ENCODE results near the gene FDXR.
"Not testable (repeated sequence)": the region's sequence is repeated elsewhere in the genome, so short reads cannot be mapped to it uniquely, and the experiment has no call there.

FDXR gene

DNA sequence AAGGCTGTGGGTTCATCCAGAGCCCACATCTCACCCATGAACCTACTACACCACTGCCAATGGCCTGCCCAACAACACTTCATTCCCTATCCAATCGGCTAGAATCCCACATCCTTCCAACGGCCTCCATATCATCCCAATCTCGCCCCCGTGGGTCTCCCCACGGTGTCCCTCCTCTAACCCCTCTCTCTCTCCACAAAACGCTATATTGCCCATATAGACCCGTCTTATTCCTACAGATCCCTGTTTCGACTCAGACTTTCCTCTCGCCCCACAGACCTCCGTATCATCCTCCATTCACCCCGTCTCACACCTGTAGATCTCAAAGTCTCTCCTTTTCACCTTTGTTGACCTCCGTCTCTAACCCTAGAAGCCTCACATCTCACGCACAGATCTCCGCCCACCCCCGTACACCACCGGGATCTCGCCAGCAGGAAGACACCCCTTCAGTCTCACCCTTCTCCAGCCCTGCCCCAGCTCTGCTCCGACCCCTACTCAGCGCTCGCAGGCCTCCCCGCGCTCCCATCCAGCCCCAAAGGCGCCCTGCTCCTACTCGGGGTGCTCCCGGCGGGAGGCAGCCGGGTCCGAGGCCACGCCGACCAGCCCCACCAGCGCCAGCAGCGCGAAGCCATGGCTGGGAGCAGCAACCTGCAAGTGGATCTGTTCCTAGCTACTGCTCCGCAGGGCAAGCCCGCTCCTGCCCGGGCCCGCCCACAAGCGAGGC is at the start of gene FDXR:
Gene FDXR (minus strand): TSS at position 682 of the 724 bp plus-strand sequence. CDS start 50 bp downstream, at position 632.
- no peak for DNase-seq (ENCODE audit: low read depth in 2 of 2)

- no peak for DNase-seq (ENCODE audit: low read depth in 2 of 2)
These were observed 49.4 kb upstream of the FDXR start for GRCh38 chr17:74922172-74922571.

DNA sequence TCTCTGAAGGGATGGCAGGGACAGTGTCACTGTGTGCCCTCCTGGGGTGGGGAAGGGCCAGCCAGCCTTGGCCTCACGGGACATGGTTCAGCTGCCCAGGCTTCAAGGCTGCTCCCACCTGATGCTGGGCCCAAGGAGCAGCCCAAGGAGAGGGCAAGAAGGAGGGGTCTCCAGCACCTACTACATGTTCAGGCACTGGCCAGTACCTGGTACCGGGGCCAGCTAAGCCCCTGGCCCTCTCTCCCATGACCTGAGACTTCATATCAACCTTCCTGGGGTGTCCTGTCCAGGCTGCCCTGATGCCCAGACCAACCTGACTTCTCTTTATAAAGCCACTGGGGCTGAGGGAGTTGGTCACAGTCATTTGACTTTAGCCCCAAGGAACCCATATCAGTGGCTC is 49.0 kb upstream of the FDXR start:
- DNase-seq (ENCODE audit: low read depth in 2 of 2): no peak

DNA sequence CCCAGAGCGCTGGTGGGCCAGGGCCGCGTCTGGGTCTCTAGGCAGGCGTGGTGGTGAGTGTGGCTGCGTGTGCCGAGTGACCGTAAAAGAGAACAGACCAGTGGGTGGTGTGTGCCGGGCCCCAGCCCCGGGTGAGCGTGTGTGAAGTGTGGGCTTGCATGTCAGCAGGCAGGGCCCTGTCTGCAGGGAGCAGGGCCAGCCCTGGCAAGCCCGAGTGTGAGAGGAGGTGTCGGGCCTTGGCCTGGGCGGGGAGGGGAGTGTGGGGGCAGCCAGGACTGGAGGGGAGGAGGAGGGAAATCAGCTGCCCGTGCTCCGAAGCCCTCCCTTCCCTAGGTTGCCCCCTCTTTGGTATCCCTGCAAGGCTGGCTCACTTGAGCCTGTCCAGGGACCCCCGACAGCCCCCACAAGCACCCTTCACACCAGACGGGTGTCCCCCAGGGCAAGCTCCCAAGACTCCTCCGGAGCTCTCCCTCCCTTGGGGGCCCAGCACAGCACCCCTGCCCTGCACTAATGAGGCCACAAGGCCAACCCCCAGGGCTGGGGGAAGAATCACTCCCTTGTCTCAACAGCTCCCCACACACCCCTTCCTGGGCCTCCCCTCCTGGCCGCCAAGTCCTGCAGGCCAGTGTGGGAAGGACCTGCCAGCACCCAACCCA is 48.4 kb upstream of the FDXR start:
- DNase-seq (ENCODE audit: low read depth in 2 of 2): no peak

DNA sequence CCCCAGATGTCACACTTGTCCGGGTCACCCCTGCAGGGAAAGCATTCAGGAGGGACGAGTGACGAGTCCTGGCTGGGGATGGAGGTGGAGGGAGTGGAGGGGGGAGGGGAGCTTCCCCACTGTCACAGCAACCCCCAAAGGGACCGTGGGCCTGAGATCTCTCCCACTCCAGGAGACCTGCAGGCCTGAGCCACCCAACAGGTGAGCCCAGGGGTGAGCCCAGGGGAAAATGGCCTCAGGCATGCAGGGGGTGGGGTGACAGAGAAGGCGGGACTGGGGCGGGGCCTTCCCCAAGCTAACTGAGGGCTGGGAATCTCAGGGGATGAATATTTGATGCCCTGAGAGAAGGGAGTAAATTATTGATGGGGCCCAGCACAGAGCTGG is 47.8 kb upstream of the FDXR start:
- DNase-seq (ENCODE audit: low read depth in 2 of 2): no peak

- DNase-seq (ENCODE audit: low read depth in 2 of 2): no peak
These were observed 47.5 kb upstream of the FDXR start for GRCh38 chr17:74920306-74920620.

DNA sequence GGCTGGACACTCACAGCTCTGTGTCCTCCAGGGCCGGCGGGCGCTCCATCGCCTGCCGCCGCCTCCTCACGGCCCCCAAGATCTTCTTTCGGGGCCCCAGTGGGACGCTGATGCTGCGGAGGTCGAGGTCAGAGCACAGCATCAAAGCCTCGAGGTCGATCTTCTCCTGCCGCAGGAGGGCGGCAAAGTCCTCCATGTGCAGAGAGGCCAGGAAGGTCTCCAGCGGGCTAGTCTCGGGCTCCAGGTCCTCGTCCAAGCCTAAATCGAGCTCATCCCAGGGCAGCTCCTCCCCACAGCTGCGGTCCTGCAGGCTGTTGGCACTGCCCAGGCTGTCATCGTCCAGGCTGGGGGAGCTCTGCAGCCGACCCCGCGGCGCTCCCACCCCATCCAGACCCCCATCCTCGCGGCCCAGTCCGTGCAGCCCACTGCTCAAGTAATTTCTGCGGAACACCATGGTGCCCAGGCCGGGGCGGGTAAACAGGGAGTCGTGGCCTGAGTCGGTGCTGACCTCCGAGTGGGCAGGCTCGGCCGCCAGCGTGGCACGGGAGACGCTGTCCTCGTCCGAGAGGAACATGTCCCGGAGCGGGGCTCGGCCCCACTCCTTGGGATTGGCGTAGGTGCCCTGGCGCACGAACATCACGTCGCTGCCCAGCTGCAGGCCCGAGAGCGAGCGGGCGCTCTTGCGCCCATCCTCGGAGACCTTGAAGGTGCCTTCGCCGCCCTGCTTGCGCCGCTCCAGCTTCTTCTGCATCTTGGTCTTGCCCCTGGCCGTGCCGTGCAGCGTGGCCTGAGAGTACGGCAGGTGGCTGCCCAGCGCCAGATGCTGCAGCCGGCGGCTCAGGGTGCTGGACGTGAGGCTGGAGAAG is 46.9 kb upstream of the FDXR start:
- no peak for DNase-seq (ENCODE audit: low read depth in 2 of 2)

DNA sequence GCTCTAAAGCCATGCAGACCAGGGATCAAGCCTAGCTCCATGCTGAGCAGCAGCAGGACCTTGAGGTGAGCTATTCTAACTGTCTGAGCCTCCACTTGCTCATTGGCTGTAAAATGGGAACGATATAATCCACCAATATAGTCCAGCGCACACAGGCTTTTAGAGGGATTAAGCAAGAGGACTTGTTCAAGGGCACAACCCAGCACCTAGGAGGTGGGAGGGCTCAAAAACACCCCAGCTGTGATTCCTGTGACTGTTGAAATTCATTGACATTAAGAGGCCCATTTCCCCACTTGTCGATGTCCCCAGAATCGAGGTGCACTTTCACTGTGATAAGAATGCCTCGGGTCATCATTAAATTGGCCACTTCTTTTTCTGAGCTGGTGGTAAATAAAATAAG is 46.1 kb upstream of the FDXR start:
- DNase-seq (ENCODE audit: low read depth in 2 of 2): no peak

GRCh38 chr17:74917430-74917829 is 44.6 kb upstream of the FDXR start:
- no peak for DNase-seq (ENCODE audit: low read depth in 2 of 2)

- DNase-seq (ENCODE audit: low read depth in 2 of 2): no peak
These were observed 44.0 kb upstream of the FDXR start for GRCh38 chr17:74916851-74917199.

GRCh38 chr17:74916136-74916850 is 43.5 kb upstream of the FDXR start:
- no peak for DNase-seq (ENCODE audit: low read depth in 2 of 2)

DNA sequence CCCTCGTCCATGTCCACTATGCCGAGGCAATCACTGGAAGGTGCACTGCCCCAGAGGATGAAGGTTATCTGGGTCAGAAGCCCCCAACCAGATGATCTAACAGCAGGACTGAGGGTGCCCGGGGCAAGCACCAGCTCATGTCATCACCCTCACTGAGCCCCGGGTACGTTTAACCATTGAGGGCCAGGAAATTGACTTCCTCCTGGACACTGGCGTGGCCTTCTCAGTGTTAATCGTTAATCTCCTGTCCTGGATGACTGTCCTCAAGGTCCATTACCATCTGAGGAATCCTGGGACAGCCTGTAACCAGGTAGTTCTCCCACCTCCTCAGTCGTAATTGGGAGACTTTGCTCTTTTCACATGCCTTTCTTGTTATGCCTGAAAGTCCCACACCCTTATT is 38.6 kb upstream of the FDXR start:
- not testable (repeated sequence) for DNase-seq (ENCODE audit: low read depth in 2 of 2)

DNA sequence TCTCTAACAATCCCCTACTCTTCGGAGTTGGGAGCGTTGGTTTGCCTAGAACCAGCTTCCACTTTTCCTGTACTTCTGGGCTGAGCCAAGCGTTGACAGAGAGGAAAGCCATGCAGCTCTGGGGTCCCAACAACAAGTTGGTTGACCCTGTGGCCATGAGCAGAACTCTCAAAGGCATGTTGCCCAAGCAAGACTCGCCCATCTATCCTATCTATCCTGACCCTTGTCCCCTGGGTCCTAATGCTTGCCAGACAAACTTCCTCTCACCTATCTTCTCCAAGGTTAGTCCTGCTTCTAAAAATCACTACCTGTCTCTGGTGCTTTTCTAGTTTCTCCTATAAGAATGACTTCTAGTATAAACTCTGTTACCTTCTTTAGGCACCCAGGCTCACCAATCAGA is 36.3 kb upstream of the FDXR start:
- DNase-seq (ENCODE audit: low read depth in 2 of 2): not testable (repeated sequence)

GRCh38 chr17:74907012-74907411 is 34.2 kb upstream of the FDXR start:
- DNase-seq (ENCODE audit: low read depth in 2 of 2): no peak

DNA sequence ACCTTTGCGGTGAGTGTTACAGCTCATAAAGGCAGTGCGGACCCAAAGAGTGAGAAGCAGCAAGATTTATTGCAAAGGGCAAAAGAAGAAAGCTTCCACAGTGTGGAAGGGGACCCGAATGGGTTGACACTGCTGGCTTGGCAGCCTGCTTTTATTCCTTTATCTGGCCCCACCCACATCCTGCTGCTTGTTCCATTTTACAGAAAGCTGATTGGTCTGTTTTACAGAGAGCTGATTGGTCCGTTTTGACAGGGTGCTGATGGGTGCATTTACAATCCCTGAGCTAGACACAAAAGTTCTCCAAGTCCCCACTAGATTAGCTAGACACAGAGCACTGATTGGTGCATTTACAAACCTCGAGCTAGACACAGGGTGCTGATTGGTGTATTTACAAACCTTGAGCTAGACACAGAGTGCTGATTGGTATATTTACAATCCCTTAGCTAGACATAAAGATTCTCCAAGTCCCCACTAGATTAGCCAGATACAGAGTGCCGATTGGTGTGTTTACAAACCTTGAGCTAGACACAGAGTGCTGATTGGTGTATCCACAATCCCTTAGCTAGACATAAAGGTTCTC is 33.5 kb upstream of the FDXR start:
- not testable (repeated sequence) for DNase-seq (ENCODE audit: low read depth in 2 of 2)

- DNase-seq (ENCODE audit: low read depth in 2 of 2): no peak
These were observed 32.1 kb upstream of the FDXR start for GRCh38 chr17:74904687-74905409.

DNA sequence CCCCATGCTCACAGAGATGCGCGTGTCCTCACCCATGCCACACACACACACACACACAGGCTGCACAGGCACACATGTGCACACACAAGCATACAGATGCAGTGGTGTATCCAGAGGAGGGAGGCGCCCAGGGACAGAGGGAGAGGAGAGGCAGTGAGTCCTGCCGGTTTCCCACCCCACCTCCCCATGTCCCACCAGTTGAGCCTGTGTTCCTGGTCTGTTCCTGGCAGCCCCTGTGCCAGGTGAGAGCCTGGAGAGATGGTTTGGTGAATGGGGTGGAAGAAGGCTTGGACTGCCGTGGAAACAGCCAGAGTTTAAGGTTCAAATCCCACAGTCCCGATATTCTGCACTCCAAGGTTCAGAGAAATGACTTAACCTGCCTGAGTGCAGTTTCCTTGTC is 30.9 kb upstream of the FDXR start:
- no peak for DNase-seq (ENCODE audit: low read depth in 2 of 2)

GRCh38 chr17:74903034-74903433 is 30.2 kb upstream of the FDXR start:
- DNase-seq (ENCODE audit: low read depth in 2 of 2): no peak

GRCh38 chr17:74901353-74902135 is 28.8 kb upstream of the FDXR start:
- no peak for DNase-seq (ENCODE audit: low read depth in 2 of 2)

GRCh38 chr17:74900208-74900607 is 27.4 kb upstream of the FDXR start:
- DNase-seq (ENCODE audit: low read depth in 2 of 2): no peak
